Measurements from ENCODE around the gene SLC39A5.
A peak's percentile ranks its signal among the peaks of the same experiment; 100 is the strongest.
"Not testable (repeated sequence)": the region's sequence is repeated elsewhere in the genome, so short reads cannot be mapped to it uniquely, and the experiment has no call there.

SLC39A5 gene

DNA sequence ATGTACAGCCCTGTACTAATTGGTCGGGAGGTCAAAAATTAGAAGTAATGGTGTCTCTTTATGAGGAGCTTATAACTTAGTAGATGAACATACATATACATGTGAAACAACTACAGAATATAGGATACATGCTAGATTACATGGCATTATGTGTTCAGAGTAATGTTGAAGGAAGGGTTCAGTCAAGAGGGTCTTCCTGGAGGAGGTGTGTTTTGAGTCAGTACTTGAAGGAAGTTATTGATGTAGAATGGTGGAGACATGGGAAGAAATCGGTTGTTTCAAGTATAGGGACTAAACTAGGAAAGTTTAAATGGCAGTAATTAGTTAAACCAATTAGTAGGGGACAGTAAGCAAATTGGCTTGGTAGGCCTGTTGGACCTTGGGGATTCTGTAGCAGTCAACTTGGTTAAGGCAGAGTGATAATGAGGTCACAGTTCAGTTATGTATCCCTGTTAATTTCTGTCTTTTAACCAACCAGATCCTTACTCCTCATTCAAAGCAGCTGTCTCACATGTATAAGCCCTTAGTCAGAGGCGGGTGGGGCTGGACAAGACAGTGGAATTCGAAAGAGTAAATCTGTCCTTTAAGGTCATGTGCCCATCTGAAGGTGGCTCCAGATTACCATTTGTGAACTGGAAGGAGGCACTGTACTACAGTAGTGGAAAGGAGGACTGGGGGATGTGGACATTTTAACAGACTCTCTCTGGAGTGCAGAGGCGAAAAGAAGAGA lies 31.8 kb downstream of the SLC39A5 start:
- Histone ChIP-seq H3K4me2 (no peak overlapping the region), H3K27me3 (ENCODE audit: insufficient read depth, low read depth) (no peaks in the 10 kb centered on the region), H3K36me3 (ENCODE audit: insufficient read depth) (no peaks in the 10 kb centered on the region), H3K9ac (no peak overlapping the region), H3K4me3 (IDR thresholded peaks at IDR 0.05; ENCODE audit: insufficient read depth, low read depth, low read length) (no peak overlapping the region), H3K79me2 (ENCODE audit: insufficient read depth, low read depth) (peaks cover 12% of the 10 kb centered on the region), H2AFZ (ENCODE audit: low read depth) (no peak overlapping the region), H4K20me1 (ENCODE audit: insufficient read depth) (no peaks in the 10 kb centered on the region), H3K27ac (no peak overlapping the region), H3K4me1 (ENCODE audit: low read depth, poor library complexity, severe bottlenecking) (peaks cover 23% of the 10 kb centered on the region)
- TF ChIP-seq CTCF (conservative IDR thresholded peaks at IDR 0.05; ENCODE audit: low read depth, low read length): no peak

DNA sequence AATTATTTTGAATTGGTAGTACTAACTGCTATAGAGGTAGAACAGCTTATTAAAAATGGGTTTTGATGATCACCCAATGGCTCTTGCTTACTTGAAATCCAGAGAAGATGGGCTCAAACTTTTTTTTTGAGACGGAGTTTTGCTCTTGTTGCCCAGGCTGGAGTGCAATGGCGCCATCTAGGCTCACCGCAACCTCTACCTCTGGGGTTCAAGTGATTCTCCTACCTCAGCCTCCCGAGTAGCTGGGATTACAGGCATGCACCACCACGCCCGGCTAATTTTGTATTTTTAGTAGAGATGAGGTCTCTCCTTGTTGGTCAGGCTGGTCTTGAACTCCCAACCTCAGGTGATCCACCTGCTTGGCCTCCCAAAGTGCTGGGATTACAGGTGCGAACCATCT lies 33.1 kb downstream of the SLC39A5 start:
- not testable (repeated sequence) for H3K27me3 ChIP-seq (ENCODE audit: insufficient read depth, low read depth); H3K9ac ChIP-seq; H2AFZ ChIP-seq (ENCODE audit: low read depth); H4K20me1 ChIP-seq (ENCODE audit: insufficient read depth); H3K79me2 ChIP-seq (ENCODE audit: insufficient read depth, low read depth); H3K4me2 ChIP-seq; H3K4me3 ChIP-seq (IDR thresholded peaks at IDR 0.05; ENCODE audit: insufficient read depth, low read depth, low read length); H3K36me3 ChIP-seq (ENCODE audit: insufficient read depth); H3K27ac ChIP-seq
- peaks cover 22% of the 10 kb centered on the region for H3K4me1 ChIP-seq (ENCODE audit: low read depth, poor library complexity, severe bottlenecking)

- not testable (repeated sequence) for H4K20me1 ChIP-seq (ENCODE audit: insufficient read depth); H3K79me2 ChIP-seq (ENCODE audit: insufficient read depth, low read depth); H3K36me3 ChIP-seq (ENCODE audit: insufficient read depth); H3K27me3 ChIP-seq (ENCODE audit: insufficient read depth, low read depth)
- peak overlapping the region; percentile 62; the same call in 1 of the 2 replicates for H3K9ac ChIP-seq
- peak overlapping the region; percentile 90 for H2AFZ ChIP-seq (ENCODE audit: low read depth)
- H3K27ac ChIP-seq: peak overlapping the region; percentile 59; the same call in 1 of the 2 replicates
- peaks cover 16% of the 10 kb centered on the region for H3K4me1 ChIP-seq (ENCODE audit: low read depth, poor library complexity, severe bottlenecking)
- peak overlapping the region; percentile 58 for H3K4me2 ChIP-seq
- H3K4me3 ChIP-seq (IDR thresholded peaks at IDR 0.05; ENCODE audit: insufficient read depth, low read depth, low read length): peak overlapping the region; percentile 69
These were observed 36.3 kb downstream of the SLC39A5 start for GRCh38 chr12:56266068-56266692.

DNA sequence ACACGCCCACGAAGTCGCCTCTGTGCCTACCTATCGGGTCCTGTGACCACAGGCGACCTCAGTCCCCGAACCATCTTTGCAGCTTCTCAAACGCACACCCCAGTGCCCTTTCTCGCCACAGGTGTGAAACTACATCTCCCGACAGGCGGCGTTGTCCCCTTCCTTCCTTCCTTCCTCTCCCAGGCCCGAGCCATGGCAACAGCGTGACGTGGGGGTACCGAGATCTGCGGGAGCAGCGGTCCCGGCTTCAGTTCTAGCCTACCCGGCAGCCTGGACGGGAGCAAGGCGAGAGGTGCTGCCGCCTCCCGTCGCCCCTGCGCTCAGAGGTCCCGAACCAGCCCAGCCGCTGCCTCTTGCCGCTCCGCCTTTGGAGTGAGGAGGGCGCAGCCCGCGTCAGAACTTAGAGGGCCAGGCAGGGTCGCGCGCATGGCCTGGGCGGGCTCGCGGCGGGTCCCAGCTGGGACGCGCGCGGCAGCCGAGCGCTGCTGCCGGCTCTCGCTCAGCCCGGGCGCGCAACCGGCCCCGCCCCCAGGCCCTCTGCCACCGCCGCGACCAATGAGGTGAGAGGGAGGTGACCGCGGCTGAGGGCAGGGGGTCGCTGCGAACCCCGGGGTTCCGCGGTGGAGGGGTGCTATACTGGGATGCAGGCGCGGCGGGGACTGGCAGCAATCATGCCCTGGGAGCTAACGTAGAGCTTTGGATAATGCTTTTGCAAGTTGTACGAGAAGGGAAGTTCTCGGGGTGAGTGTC lies 37.0 kb downstream of the SLC39A5 start, which contains the start of gene COQ10A:
Gene COQ10A, plus strand, starts transcription at position 250 of the 750 bp plus-strand sequence. Its CDS starts 177 bp downstream, at position 427.
- H4K20me1 ChIP-seq (ENCODE audit: insufficient read depth): no peaks in the 10 kb centered on the region
- peak within 1 kb of the TSS; percentile 62 for H3K9ac ChIP-seq
- peak; percentile 96 for TF ChIP-seq CTCF (conservative IDR thresholded peaks at IDR 0.05; ENCODE audit: low read depth, low read length)
- peak within 1 kb of the TSS; percentile 58 for H3K4me2 ChIP-seq
- no peaks in the 10 kb centered on the region for H3K27me3 ChIP-seq (ENCODE audit: insufficient read depth, low read depth)
- H3K4me1 ChIP-seq (ENCODE audit: low read depth, poor library complexity, severe bottlenecking): peaks cover 16% of the 10 kb centered on the region
- no peaks in the 10 kb centered on the region for H3K36me3 ChIP-seq (ENCODE audit: insufficient read depth)
- peak within 1 kb of the TSS; percentile 59 for H3K27ac ChIP-seq
- peak within 1 kb of the TSS; percentile 90 for H2AFZ ChIP-seq (ENCODE audit: low read depth)
- peak within 1 kb of the TSS; percentile 69 for H3K4me3 ChIP-seq (IDR thresholded peaks at IDR 0.05; ENCODE audit: insufficient read depth, low read depth, low read length)
- no peaks in the 10 kb centered on the region for H3K79me2 ChIP-seq (ENCODE audit: insufficient read depth, low read depth)

- Histone ChIP-seq H3K4me3 (IDR thresholded peaks at IDR 0.05; ENCODE audit: insufficient read depth, low read depth, low read length) (peak overlapping the region; percentile 34), H3K9ac (0 out of 2 replicates have a peak overlapping the region, but pooled peaks have one; percentile 62), H3K27me3 (ENCODE audit: insufficient read depth, low read depth) (no peaks in the 10 kb centered on the region), H3K4me2 (peak overlapping the region; percentile 58), H4K20me1 (ENCODE audit: insufficient read depth) (no peaks in the 10 kb centered on the region), H3K79me2 (ENCODE audit: insufficient read depth, low read depth) (no peaks in the 10 kb centered on the region), H3K36me3 (ENCODE audit: insufficient read depth) (no peaks in the 10 kb centered on the region), H3K4me1 (ENCODE audit: low read depth, poor library complexity, severe bottlenecking) (peaks cover 16% of the 10 kb centered on the region), H3K27ac (no peak overlapping the region), H2AFZ (ENCODE audit: low read depth) (peak overlapping the region; percentile 90)
- no peak for TF ChIP-seq CTCF (conservative IDR thresholded peaks at IDR 0.05; ENCODE audit: low read depth, low read length)
These were observed 37.7 kb downstream of the SLC39A5 start for GRCh38 chr12:56267443-56268071.
